ENCODE measurements around the gene DPP4. TPM values are rescaled to one million over a fixed set of nuclear protein-coding genes. Genes with fewer than 3 reads are reported as not detected.
A peak's percentile ranks its signal among the peaks of the same experiment; 100 is the strongest.

DPP4 gene
- total RNA-seq, 1 experiment from 2014 or later = 2.8 TPM

DNA sequence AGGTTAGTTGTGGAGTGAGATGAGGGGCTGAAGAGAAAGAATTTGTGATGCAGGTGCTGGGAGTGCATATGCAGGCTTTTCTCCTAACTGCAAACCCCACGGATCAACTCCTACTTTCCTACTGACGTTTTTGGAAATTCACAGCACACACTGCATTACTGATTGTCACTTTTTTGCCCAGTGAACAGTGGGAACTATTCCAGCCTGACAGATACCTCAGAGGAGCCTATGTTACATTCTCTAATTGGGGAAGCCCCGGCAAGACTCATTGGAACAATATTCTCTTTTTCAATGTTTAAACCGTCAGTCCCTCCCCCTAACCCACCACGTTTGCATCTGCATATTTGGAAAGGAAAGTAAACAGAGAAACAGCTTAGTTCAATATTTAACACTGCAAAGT, 126.2 kb downstream of the DPP4 start:
- Histone ChIP-seq H2AK5ac (ENCODE audit: insufficient read length, low read length) (no peak overlapping the region), H2BK20ac (ENCODE audit: low read depth, low read length, poor library complexity, severe bottlenecking) (no peak overlapping the region), H3K9ac (ENCODE audit: extremely low read depth, insufficient read length, low read length) (no peak overlapping the region), H2BK5ac (ENCODE audit: insufficient read length, low read length) (no peak overlapping the region), H3K4me2 (ENCODE audit: insufficient read depth, insufficient read length, low read length) (no peak overlapping the region), H2AFZ (ENCODE audit: low read length) (no peak overlapping the region), H3K79me1 (ENCODE audit: insufficient read depth, low read depth, low read length, poor library complexity, severe bottlenecking) (no peaks in the 10 kb centered on the region), H4K20me1 (ENCODE audit: control insufficient read depth, insufficient read depth, insufficient read length) (no peaks in the 10 kb centered on the region), H3K23me2 (ENCODE audit: insufficient read length, low read depth, low read length, poor library complexity, severe bottlenecking) (no peaks in the 10 kb centered on the region), H4K8ac (replicated peaks; ENCODE audit: insufficient read length, low read depth, low read length) (no peak overlapping the region), H2BK15ac (ENCODE audit: low read depth, low read length) (no peak overlapping the region), H4K5ac (ENCODE audit: insufficient read length, low read depth, low read length) (no peak overlapping the region), H3T11ph (ENCODE audit: low read length) (no peak overlapping the region), H3K79me2 (ENCODE audit: insufficient read depth, low read length) (no peaks in the 10 kb centered on the region), H2BK12ac (ENCODE audit: insufficient read length, low read depth, low read length) (no peak overlapping the region), H3K4me1 (ENCODE audit: insufficient read depth, low read length) (no peaks in the 10 kb centered on the region), H4K91ac (ENCODE audit: insufficient read length, low read depth, low read length) (no peak overlapping the region), H2BK120ac (ENCODE audit: low read depth, low read length, poor library complexity, severe bottlenecking) (no peak overlapping the region), H3K4ac (ENCODE audit: low read depth, low read length) (no peak overlapping the region), H3K27ac (ENCODE audit: insufficient read length, low read depth, low read length) (no peak overlapping the region), H3K27me3 (ENCODE audit: insufficient read depth, low read length) (no peaks in the 10 kb centered on the region), H3K9me3 (ENCODE audit: control insufficient read depth, low read depth, low read length) (no peaks in the 10 kb centered on the region), H3K14ac (ENCODE audit: insufficient read depth, low read length) (no peak overlapping the region), H3K23ac (ENCODE audit: insufficient read length, low read depth, low read length) (no peak overlapping the region), H3K18ac (ENCODE audit: insufficient read length, low read depth, low read length) (no peak overlapping the region), H3K56ac (ENCODE audit: insufficient read length, low read depth, low read length) (no peak overlapping the region)
- Mint-ChIP-seq H3K27me3 (ENCODE audit: low read depth) (no peaks in the 10 kb centered on the region), H3K9me3 (no peaks in the 10 kb centered on the region), H3K27ac (peak overlapping the region in 1 of 3 experiments; percentile 33; a peak in 2 of 7 replicates), H3K4me3 (no peak overlapping the region; a peak in 1 of 5 replicates), H3K4me1 (peaks cover 7 to 8% of the 10 kb centered on the region in 2 experiments; a peak in 3 of 4 replicates), H3K36me3 (ENCODE audit: insufficient read depth in 1 of 3, low read depth in 3 of 3) (no peaks in the 10 kb centered on the region)
- no peak for DNase-seq
- WGBS (ENCODE audit: extremely low coverage, insufficient read length, low lambda C conversion rate) = no CpG with 5 or more reads among the region's 5 CpGs
- TF ChIP-seq, protein P1, sequence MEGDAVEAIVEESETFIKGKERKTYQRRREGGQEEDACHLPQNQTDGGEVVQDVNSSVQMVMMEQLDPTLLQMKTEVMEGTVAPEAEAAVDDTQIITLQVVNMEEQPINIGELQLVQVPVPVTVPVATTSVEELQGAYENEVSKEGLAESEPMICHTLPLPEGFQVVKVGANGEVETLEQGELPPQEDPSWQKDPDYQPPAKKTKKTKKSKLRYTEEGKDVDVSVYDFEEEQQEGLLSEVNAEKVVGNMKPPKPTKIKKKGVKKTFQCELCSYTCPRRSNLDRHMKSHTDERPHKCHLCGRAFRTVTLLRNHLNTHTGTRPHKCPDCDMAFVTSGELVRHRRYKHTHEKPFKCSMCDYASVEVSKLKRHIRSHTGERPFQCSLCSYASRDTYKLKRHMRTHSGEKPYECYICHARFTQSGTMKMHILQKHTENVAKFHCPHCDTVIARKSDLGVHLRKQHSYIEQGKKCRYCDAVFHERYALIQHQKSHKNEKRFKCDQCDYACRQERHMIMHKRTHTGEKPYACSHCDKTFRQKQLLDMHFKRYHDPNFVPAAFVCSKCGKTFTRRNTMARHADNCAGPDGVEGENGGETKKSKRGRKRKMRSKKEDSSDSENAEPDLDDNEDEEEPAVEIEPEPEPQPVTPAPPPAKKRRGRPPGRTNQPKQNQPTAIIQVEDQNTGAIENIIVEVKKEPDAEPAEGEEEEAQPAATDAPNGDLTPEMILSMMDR (conservative IDR thresholded peaks at IDR 0.05) = no peak

All from H9 (cell line).